ENCODE measurements around the gene B3GAT2.

DNA sequence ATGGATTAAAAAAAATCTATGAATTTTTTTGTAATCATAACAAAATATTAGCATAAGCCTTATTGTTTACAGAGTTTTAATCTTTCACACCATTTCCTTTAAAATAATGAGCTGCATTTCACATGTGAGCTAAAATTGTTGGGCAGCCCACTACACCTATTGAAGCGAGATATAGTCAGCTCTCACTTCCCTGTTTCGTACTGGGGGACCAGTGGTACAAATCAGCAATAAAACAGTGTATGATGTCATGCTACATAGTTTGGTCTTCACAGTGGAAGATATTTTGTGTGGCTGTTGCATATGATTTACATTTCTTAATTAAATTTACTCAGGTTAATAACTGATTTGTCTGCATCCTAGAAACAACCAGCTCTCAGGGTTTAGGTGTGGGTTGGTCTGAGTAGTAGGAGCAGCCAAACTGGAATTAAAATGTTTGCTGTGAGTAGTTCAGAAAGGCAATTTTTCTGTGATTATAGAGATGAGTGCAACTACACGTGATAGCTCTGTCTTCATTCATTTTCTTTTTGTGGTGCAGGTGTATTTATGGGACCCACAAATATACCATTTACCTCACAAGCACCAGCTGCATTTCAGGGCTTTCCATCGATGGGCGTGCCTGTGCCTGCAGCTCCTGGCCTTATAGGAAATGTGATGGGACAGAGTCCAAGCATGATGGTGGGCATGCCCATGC, 99.3 kb downstream of the B3GAT2 start:
- no peak for TF ChIP-seq BHLHE40 (IDR thresholded peaks at IDR 0.05; ENCODE audit: low read depth, low read length)
- TF ChIP-seq, protein P1, sequence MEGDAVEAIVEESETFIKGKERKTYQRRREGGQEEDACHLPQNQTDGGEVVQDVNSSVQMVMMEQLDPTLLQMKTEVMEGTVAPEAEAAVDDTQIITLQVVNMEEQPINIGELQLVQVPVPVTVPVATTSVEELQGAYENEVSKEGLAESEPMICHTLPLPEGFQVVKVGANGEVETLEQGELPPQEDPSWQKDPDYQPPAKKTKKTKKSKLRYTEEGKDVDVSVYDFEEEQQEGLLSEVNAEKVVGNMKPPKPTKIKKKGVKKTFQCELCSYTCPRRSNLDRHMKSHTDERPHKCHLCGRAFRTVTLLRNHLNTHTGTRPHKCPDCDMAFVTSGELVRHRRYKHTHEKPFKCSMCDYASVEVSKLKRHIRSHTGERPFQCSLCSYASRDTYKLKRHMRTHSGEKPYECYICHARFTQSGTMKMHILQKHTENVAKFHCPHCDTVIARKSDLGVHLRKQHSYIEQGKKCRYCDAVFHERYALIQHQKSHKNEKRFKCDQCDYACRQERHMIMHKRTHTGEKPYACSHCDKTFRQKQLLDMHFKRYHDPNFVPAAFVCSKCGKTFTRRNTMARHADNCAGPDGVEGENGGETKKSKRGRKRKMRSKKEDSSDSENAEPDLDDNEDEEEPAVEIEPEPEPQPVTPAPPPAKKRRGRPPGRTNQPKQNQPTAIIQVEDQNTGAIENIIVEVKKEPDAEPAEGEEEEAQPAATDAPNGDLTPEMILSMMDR (IDR thresholded peaks at IDR 0.05): no peak
- TF ChIP-seq USF2 (IDR thresholded peaks at IDR 0.05): no peak
- TF ChIP-seq, protein P2, sequence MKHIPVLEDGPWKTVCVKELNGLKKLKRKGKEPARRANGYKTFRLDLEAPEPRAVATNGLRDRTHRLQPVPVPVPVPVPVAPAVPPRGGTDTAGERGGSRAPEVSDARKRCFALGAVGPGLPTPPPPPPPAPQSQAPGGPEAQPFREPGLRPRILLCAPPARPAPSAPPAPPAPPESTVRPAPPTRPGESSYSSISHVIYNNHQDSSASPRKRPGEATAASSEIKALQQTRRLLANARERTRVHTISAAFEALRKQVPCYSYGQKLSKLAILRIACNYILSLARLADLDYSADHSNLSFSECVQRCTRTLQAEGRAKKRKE (CRISPR knock-in tag; IDR thresholded peaks at IDR 0.05; ENCODE audit: low read depth): no peak
- no peak for TF ChIP-seq ZFP36 (IDR thresholded peaks at IDR 0.05; ENCODE audit: borderline replicate concordance, partially characterized antibody)
- no peak for TF ChIP-seq CBX8 (IDR thresholded peaks at IDR 0.05)
- no peak for TF ChIP-seq POLR2A (IDR thresholded peaks at IDR 0.05; ENCODE audit: low read length)
- TF ChIP-seq CHD2 (IDR thresholded peaks at IDR 0.05; ENCODE audit: low read length, partially characterized antibody): no peak
- no peak for TF ChIP-seq NFE2L2 (conservative IDR thresholded peaks at IDR 0.05; ENCODE audit: low read length)
- no peak for TF ChIP-seq CEBPB (IDR thresholded peaks at IDR 0.05)
- TF ChIP-seq MAZ (IDR thresholded peaks at IDR 0.05; ENCODE audit: borderline replicate concordance, low read depth, low read length): no peak
